Liver (tissue), 3 donors: ENCODE results near the gene RASSF10.

ENCODE experiments used
- CTCF ChIP-seq: fragments of 150-350 bp; IDR thresholded peaks from 2 replicates; pipeline ENCODE4 v1.5.1; 2017; ENCODE audit warnings: improper control_type of control experiment, low read depth, low read length; ENCODE audit not compliant: missing input control
- GABPA ChIP-seq, 2 donors: IDR thresholded peaks in 1 of 2; conservative IDR thresholded peaks in 1 of 2; 2 replicates each; pipeline ENCODE4 v1.6.1; 2016; ENCODE audit warnings: antibody characterized with exemption in 2 of 2, mild to moderate bottlenecking in 1 of 2, moderate library complexity in 1 of 2
- HNF4A ChIP-seq, 2 donors: conservative IDR thresholded peaks; 2 replicates each; pipeline ENCODE4 v1.6.1; 2016; ENCODE audit warnings: antibody characterized with exemption in 2 of 2, mild to moderate bottlenecking in 2 of 2
- JUND ChIP-seq, 2 donors: IDR thresholded peaks; 2 replicates each; pipeline ENCODE4 v1.6.1; 2016; ENCODE audit warnings: antibody characterized with exemption in 2 of 2
- TAF1 ChIP-seq: conservative IDR thresholded peaks from 2 replicates; pipeline ENCODE4 v1.6.1; 2016; ENCODE audit warnings: antibody characterized with exemption, mild to moderate bottlenecking
- TF ChIP-seq, protein P1 (sequence below): IDR thresholded peaks from 2 replicates; pipeline ENCODE4 v1.6.1; 2016; ENCODE audit warnings: antibody characterized with exemption, mild to moderate bottlenecking
- TF ChIP-seq, protein P2 (sequence below): IDR thresholded peaks from 2 replicates; pipeline ENCODE4 v1.6.1; 2016; ENCODE audit warnings: antibody characterized with exemption
- donor health status: healthy.
- donor health status: healthy.

GRCh38 chr11:13061294-13061990, 52.3 kb downstream of the RASSF10 start:
- TF ChIP-seq GABPA (IDR thresholded peaks at IDR 0.05 in 1 of 2, conservative IDR thresholded peaks at IDR 0.05 in 1 of 2), result no peak
- TF ChIP-seq CTCF, result no peak
- TF ChIP-seq, protein P1, sequence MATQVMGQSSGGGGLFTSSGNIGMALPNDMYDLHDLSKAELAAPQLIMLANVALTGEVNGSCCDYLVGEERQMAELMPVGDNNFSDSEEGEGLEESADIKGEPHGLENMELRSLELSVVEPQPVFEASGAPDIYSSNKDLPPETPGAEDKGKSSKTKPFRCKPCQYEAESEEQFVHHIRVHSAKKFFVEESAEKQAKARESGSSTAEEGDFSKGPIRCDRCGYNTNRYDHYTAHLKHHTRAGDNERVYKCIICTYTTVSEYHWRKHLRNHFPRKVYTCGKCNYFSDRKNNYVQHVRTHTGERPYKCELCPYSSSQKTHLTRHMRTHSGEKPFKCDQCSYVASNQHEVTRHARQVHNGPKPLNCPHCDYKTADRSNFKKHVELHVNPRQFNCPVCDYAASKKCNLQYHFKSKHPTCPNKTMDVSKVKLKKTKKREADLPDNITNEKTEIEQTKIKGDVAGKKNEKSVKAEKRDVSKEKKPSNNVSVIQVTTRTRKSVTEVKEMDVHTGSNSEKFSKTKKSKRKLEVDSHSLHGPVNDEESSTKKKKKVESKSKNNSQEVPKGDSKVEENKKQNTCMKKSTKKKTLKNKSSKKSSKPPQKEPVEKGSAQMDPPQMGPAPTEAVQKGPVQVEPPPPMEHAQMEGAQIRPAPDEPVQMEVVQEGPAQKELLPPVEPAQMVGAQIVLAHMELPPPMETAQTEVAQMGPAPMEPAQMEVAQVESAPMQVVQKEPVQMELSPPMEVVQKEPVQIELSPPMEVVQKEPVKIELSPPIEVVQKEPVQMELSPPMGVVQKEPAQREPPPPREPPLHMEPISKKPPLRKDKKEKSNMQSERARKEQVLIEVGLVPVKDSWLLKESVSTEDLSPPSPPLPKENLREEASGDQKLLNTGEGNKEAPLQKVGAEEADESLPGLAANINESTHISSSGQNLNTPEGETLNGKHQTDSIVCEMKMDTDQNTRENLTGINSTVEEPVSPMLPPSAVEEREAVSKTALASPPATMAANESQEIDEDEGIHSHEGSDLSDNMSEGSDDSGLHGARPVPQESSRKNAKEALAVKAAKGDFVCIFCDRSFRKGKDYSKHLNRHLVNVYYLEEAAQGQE, result no peak
- TF ChIP-seq, protein P2, sequence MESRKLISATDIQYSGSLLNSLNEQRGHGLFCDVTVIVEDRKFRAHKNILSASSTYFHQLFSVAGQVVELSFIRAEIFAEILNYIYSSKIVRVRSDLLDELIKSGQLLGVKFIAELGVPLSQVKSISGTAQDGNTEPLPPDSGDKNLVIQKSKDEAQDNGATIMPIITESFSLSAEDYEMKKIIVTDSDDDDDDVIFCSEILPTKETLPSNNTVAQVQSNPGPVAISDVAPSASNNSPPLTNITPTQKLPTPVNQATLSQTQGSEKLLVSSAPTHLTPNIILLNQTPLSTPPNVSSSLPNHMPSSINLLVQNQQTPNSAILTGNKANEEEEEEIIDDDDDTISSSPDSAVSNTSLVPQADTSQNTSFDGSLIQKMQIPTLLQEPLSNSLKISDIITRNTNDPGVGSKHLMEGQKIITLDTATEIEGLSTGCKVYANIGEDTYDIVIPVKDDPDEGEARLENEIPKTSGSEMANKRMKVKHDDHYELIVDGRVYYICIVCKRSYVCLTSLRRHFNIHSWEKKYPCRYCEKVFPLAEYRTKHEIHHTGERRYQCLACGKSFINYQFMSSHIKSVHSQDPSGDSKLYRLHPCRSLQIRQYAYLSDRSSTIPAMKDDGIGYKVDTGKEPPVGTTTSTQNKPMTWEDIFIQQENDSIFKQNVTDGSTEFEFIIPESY, result no peak
- TF ChIP-seq HNF4A (conservative IDR thresholded peaks at IDR 0.05), result no peak
- TF ChIP-seq TAF1, result no peak
- TF ChIP-seq JUND (IDR thresholded peaks at IDR 0.05), result no peak
